SKM-1 treated with dmso at 0.1 percent for 144 hours (cell line): Measurements from ENCODE around the gene PDZD4.
"Not testable (repeated sequence)": the region's sequence is repeated elsewhere in the genome, so short reads cannot be mapped to it uniquely, and the experiment has no call there.

Experiments used
- DNase-seq: peaks from one replicate; lab custom pipeline; 2025; ENCODE audit not compliant: unreplicated experiment; lab: John Stamatoyannopoulos, UW

Gene PDZD4

GRCh38 chrX:153836921-153837320, 6.6 kb upstream of the PDZD4 start:
- DNase-seq, result no peak

- no peak for DNase-seq
These were observed 2.4 kb upstream of the PDZD4 start for GRCh38 chrX:153832728-153833127.

DNA sequence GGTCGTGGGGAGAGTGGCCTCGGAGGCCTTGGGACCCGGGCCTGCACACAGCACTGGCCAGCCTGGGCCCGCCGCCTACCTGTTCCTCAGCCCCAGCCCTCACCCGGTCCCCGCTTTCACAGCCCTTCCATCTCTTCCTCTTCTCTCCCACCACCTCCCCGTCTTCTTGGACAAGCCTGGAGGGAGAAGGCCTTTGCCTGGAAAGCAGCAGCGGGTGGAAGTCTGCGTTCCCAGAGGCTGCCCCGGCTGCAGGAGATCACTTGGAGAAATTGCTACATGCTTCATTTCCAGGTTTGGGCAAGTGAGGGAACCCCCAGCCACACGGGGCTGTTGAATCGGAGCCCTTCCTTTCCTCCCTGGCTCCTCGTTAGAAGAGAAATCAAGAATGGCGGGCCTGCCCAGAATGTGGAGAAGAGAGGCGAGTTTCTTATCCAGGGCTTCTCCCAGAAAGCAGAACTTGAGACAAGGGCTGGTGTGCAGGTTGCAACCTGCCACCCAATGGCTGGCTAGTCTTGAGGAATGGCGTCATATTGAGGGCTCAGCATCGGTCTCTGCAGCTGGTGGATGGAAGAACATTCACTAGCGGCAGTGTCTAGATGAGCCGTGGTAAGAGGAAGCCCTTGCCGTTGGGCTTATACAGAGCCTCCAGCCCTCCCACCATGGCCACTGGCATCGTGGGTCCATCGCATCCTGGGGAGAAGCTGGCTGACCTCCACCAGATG, 1.2 kb upstream of the PDZD4 start:
- no peak for DNase-seq

- DNase-seq, result no peak
These were observed 490 bp upstream of the PDZD4 start for GRCh38 chrX:153830640-153831428.

GRCh38 chrX:153829549-153829798, 870 bp downstream of the PDZD4 start:
- DNase-seq, result no peak

GRCh38 chrX:153828723-153829548, 1.4 kb downstream of the PDZD4 start:
- DNase-seq, result no peak

DNA sequence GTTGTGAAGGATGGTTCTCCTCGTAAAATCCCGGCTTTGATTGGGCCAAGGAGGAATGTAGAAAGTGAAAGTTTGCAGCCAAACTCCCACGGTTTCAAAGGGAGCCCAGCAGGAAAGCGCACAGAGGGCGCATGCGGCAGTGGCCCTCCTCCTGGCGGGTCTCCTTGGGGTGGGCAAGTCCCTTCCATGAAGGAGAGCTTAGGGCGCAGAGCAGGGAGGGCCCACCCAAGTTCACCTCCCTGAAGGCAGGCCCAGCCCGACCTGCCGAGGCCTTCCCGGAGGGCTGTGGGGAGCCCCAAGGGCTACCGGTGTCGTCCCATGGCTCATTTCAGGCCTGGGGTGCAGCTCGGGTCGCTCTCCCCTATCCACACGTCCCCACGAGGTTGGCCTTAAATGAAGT, 2.0 kb downstream of the PDZD4 start:
- DNase-seq, result no peak

GRCh38 chrX:153827903-153828302, 2.4 kb downstream of the PDZD4 start:
- no peak for DNase-seq

GRCh38 chrX:153827016-153827415, 3.3 kb downstream of the PDZD4 start:
- no peak for DNase-seq

DNA sequence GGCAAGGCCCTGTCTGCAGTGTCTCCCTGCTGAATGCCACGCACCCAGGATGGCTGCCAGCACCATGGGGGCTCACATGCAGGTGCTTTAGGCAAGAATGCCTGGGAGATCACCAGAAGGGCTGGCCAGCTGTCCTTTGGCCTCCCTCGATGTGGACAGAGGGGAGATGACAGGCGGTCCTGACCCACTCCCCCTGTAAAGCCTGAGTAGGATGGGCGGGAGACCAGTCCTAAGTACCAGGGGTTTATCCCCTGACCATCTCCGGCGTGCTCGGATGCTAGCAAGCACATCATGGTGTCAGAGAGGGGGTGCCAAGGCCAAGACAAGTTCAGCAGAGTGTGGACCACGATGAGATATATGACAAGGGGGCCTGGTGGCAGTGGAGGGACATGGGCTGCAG, 5.3 kb downstream of the PDZD4 start:
- DNase-seq, result no peak

DNA sequence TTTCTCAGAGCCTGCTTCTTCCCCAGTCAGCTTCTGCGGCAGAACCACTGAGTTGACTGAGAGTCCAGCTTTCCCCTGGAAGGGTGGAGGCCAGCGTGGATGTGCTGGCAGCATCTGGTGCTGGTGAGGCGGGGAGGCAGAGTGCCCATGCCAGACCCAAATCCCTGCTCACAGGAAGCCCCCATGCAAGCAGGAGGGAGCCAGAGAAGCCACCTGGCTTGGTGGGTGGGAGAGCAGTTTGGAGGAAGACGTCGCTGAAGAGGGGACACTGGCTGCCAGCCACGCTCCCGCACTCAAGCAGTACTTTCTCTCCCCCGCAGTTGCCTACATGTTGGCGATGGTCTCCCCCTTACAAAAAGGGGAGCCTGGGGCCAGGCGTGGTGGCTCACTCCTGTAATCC, 6.0 kb downstream of the PDZD4 start:
- no peak for DNase-seq

- DNase-seq, result no peak
These were observed 9.3 kb downstream of the PDZD4 start for GRCh38 chrX:153821066-153821465.

DNA sequence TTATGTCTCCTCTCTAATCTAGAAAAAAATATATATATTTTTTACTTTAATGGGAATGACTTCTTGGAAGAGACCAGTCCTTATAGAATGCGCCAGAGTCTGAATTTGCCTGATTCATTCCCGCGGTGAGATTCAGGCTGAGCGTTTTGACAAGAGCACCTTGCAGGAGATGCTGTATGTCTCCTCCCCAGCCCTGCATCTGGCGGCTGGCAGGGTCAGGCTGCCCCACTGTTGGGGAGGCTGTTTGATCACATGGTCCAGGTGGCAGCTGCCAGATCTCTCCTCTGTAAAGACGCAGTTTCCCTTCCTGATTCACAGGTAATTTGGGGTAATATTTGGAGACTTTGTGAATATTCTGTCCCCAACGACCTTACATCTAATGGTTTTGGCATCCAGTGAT, 9.7 kb downstream of the PDZD4 start:
- no peak for DNase-seq

- DNase-seq, result no peak
These were observed 10.8 kb downstream of the PDZD4 start for GRCh38 chrX:153819384-153820040.

DNA sequence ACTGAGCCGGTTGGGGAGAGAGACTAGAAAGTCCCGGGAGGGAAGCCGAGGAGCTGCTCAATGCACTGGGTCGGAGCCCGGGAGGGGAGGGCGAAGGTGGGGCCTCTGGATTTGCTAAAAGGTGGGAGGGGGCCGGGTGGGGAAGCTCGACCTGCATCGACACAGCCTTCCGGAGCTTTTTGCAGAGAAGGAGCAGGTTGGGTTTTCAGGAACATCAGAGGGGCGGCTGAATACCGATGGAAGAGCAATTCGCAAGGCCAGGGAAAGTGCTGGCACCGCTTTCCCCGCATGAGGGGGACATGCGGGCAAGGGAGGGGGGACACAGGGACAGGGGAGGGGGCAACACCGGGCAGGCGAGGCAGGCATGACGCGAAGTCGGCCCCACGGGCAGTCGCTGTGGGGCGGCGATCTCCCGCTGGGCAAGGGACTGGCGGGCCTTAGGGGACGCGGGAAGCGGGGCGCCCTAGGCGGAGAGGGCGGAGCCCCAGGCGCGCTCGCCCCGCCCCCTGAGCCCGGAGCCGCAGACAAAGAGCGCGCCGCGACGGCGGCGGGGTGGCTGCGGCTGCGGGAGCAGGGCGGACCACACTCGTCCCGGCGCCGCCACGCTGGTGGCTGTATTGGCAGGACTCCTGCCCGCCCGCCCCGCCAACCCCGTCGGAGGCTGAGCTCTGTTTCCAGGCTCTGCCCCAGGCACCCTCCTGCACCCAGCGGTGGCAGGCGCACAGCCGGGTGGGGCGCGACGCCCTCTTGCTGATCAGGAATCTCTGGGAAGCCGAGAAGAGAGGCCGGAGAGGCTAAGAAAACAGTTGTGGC, 11.6 kb downstream of the PDZD4 start:
- DNase-seq, result no peak

GRCh38 chrX:153818064-153818463, 12.3 kb downstream of the PDZD4 start:
- DNase-seq, result not testable (repeated sequence)

DNA sequence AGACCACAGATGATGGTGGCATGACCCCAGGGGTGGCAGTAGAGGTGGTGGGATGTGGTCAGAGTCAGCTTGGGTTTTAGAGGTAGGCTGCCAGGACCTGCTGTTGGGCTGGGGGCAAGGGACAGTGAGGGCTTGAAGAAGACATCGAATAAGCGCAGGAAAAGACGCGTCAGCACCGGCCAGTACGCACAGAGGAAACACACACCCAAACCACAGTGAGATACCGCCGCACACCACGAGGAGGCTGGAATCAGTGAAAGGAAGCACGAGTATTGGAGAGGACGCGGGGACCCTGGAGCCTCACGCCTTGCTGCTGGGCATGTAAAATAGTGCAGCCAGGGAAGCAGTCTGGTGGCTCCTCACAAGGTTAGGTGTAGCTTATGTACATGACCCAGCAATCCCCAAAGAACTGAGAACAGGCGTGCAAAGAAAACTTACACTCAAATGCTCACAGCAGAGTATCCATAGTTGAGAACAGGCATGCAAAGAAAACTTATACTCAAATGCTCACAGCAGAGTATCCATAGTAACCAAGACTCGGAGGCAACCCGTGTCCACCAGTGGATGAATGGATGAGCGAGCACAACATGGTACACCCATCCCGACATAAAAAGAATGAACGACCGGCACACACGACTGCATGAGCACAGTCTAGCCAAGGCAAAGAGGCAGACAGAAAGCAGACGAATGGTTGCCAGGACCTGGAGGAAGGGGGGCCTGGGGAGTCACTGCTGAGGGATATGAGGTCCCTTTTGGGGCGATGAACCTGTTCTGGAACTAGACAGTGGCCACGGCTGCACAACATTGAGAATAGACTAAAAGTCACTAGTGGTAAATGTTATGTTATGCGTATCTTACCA, 13.3 kb downstream of the PDZD4 start:
- no peak for DNase-seq

DNA sequence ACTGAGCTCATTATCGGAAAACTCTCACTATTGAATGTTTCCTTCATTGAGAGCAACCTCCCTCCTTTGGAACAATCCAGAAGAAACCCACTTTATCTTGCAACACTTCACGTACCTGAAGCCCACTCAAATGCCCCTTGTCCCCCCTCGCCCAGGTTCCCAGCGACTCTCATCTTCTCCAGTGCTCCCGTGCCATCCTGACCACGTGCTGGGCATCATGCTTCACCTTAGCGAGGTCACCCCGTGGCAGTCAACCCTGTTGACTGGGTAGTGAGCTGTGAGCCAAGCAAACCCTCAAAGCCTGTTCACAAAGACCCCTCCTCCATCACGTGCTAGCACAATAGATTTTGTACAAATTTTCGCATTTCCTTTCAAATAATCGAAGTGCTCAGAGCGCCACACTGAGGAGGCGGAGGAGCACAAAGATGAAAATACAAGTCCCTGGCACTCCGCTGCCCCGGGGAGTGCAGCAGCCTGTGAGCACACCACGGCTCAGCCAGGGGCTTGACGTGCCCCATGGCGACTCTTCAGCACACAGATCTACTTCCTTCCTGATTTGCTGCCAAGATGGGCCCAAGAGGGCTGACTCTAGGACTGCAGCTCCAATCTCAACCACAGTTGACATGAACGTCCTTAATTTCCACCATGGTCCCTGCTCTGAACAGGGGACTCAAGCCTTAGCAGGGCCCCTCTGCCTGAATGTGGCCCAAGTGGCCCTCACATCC, 15.6 kb downstream of the PDZD4 start:
- no peak for DNase-seq

- DNase-seq, result no peak
These were observed 17.2 kb downstream of the PDZD4 start for GRCh38 chrX:153813161-153813560.
